GM18517 (cell line): ENCODE data around the gene FBLIM1.

Experiments
- ATAC-seq: cut with Tn5 transposase; IDR thresholded peaks from one replicate; pipeline ENCODE4 v1.9.1; 2021; ENCODE audit warnings: mild to moderate bottlenecking, moderate library complexity; ENCODE audit not compliant: unreplicated experiment

FBLIM1 gene

GRCh38 chr1:15764269-15764764 lies 5.7 kb downstream of the FBLIM1 start:
- ATAC-seq: no peak

GRCh38 chr1:15764890-15765289 lies 6.3 kb downstream of the FBLIM1 start:
- ATAC-seq: no peak

GRCh38 chr1:15765495-15766194 lies 7.0 kb downstream of the FBLIM1 start:
- ATAC-seq: no peak

- no peak for ATAC-seq
Measured at GRCh38 chr1:15767941-15768340, 9.3 kb downstream of the FBLIM1 start.

GRCh38 chr1:15768388-15768787 lies 9.8 kb downstream of the FBLIM1 start:
- no peak for ATAC-seq

- no peak for ATAC-seq
Measured at GRCh38 chr1:15770313-15770962, 11.8 kb downstream of the FBLIM1 start.

GRCh38 chr1:15771836-15772515 lies 13.4 kb downstream of the FBLIM1 start:
- ATAC-seq: no peak

GRCh38 chr1:15775706-15776105 lies 17.1 kb downstream of the FBLIM1 start:
- no peak for ATAC-seq

GRCh38 chr1:15777909-15778707 lies 19.5 kb downstream of the FBLIM1 start:
- no peak for ATAC-seq

- no peak for ATAC-seq
Measured at GRCh38 chr1:15785683-15786082, 27.1 kb downstream of the FBLIM1 start.

GRCh38 chr1:15786581-15786980 lies 28.0 kb downstream of the FBLIM1 start:
- no peak for ATAC-seq

GRCh38 chr1:15788624-15789301 lies 30.2 kb downstream of the FBLIM1 start:
- ATAC-seq: no peak

GRCh38 chr1:15796086-15796462 lies 37.5 kb downstream of the FBLIM1 start:
- ATAC-seq: no peak

GRCh38 chr1:15797614-15798390 lies 39.2 kb downstream of the FBLIM1 start:
- ATAC-seq: no peak

- no peak for ATAC-seq
Measured at GRCh38 chr1:15799004-15799867, 40.6 kb downstream of the FBLIM1 start.

- ATAC-seq: no peak
Measured at GRCh38 chr1:15799928-15800835, 41.6 kb downstream of the FBLIM1 start.

- no peak for ATAC-seq
Measured at GRCh38 chr1:15802234-15802965, 43.8 kb downstream of the FBLIM1 start.
